ENCODE data around the gene EPB41L4A. TPM values are rescaled to one million over a fixed set of nuclear protein-coding genes. Genes with fewer than 3 reads are reported as not detected.

EPB41L4A gene
- total RNA-seq, 1 donor from 2014 or later: 27.5 TPM

DNA sequence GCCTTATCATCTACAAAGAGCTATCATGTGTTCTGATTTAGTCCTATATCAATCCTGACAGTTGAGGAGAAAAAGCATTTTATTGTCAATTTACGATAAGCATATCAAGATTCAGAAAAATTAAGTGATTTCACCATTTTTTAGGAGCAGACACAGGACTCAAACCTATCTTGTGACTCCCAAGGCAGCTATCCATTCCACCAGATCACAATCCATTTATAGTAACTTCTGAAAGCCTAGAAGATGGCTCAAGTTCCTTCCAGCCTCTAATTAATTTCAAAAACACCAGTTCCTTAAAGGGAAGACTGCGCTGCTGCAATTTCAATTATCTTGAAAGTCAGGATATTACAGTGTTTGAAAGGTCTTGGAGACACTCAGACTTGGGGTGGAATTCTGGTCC lies 114.3 kb downstream of the EPB41L4A start:
- Histone ChIP-seq H3K4me3 (no peak overlapping the region), H3K36me3 (no peaks in the 10 kb centered on the region), H3K9me3 (no peaks in the 10 kb centered on the region), H3K27ac (no peak overlapping the region), H3K27me3 (no peaks in the 10 kb centered on the region), H3K4me1 (no peaks in the 10 kb centered on the region)
- TF ChIP-seq, protein P1, sequence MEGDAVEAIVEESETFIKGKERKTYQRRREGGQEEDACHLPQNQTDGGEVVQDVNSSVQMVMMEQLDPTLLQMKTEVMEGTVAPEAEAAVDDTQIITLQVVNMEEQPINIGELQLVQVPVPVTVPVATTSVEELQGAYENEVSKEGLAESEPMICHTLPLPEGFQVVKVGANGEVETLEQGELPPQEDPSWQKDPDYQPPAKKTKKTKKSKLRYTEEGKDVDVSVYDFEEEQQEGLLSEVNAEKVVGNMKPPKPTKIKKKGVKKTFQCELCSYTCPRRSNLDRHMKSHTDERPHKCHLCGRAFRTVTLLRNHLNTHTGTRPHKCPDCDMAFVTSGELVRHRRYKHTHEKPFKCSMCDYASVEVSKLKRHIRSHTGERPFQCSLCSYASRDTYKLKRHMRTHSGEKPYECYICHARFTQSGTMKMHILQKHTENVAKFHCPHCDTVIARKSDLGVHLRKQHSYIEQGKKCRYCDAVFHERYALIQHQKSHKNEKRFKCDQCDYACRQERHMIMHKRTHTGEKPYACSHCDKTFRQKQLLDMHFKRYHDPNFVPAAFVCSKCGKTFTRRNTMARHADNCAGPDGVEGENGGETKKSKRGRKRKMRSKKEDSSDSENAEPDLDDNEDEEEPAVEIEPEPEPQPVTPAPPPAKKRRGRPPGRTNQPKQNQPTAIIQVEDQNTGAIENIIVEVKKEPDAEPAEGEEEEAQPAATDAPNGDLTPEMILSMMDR (IDR thresholded peaks at IDR 0.05): no peak
- no peak for TF ChIP-seq POLR2A (IDR thresholded peaks at IDR 0.05)
- TF ChIP-seq POLR2AphosphoS5 (IDR thresholded peaks at IDR 0.05; ENCODE audit: insufficient read depth in 1 of 2, low read depth in 1 of 2): no peak
- DNase-seq (ENCODE audit: extremely low spot score in 2 of 2): no peak
- intact Hi-C loops (cut with DNase I): no loop called here

- Histone ChIP-seq H3K9me3 (no peaks in the 10 kb centered on the region), H3K27ac (no peak overlapping the region), H3K27me3 (no peaks in the 10 kb centered on the region), H3K4me3 (no peak overlapping the region), H3K4me1 (no peaks in the 10 kb centered on the region), H3K36me3 (no peaks in the 10 kb centered on the region)
- TF ChIP-seq POLR2A (IDR thresholded peaks at IDR 0.05): no peak
- no peak for TF ChIP-seq POLR2AphosphoS5 (IDR thresholded peaks at IDR 0.05; ENCODE audit: insufficient read depth in 1 of 2, low read depth in 1 of 2)
- TF ChIP-seq, protein P1 (IDR thresholded peaks at IDR 0.05): no peak
- DNase-seq (ENCODE audit: extremely low spot score in 2 of 2): no peak
- intact Hi-C loops (cut with DNase I): no loop called here
Measured at GRCh38 chr5:112303685-112304084, 115.4 kb downstream of the EPB41L4A start.

DNA sequence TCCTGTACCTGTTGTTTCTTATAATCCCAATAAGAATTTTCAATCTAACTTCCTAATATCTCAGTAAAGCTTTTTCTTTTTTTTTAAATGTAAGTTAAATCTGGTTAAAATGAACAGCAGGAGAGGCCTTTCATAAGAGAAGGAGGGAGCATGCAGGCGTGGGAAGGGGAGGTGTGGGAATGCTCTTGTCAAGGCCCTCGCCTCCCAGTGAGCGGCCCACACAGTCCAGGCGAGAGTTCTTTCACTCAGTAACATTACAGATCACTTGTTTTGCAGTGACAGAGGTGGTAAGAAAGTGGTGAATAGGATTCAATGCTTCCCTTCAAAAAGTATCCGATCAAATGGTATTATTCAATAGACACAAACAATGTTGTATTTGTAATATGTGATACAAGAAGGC lies 125.0 kb downstream of the EPB41L4A start:
- no peaks in the 10 kb centered on the region for H3K36me3 ChIP-seq
- H3K4me1 ChIP-seq: no peaks in the 10 kb centered on the region
- H3K27ac ChIP-seq: no peak overlapping the region
- TF ChIP-seq POLR2AphosphoS5 (IDR thresholded peaks at IDR 0.05; ENCODE audit: insufficient read depth in 1 of 2, low read depth in 1 of 2): no peak
- TF ChIP-seq POLR2A (IDR thresholded peaks at IDR 0.05): no peak
- TF ChIP-seq, protein P1 (IDR thresholded peaks at IDR 0.05): no peak
- H3K4me3 ChIP-seq: no peak overlapping the region
- no peaks in the 10 kb centered on the region for H3K9me3 ChIP-seq
- no peaks in the 10 kb centered on the region for H3K27me3 ChIP-seq
- intact Hi-C loops (cut with DNase I): no loop called here
- DNase-seq (ENCODE audit: extremely low spot score in 2 of 2): no peak

DNA sequence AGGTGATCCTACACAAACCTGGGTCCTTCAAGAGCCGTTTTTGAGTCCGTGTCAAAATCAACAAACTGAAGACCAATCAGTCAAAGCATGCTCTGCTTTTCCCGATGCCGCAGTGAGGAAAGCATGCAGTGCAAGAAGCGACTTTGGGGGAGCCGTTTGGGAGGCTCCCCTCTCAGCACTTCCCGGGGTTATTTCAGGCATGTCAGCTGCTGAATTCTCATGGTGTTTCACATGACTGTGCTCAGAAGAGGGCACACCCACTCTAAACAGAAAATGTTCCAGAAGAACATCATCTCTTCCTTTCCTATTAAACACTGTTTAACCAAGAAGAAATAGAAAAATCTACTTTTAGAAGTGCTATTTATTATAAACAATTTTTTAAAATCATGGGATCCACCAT lies 125.5 kb downstream of the EPB41L4A start:
- DNase-seq (ENCODE audit: extremely low spot score in 2 of 2): no peak
- intact Hi-C loops (cut with DNase I): no loop called here
- H3K4me3 ChIP-seq: no peak overlapping the region
- no peaks in the 10 kb centered on the region for H3K4me1 ChIP-seq
- no peaks in the 10 kb centered on the region for H3K27me3 ChIP-seq
- no peaks in the 10 kb centered on the region for H3K36me3 ChIP-seq
- H3K9me3 ChIP-seq: no peaks in the 10 kb centered on the region
- H3K27ac ChIP-seq: no peak overlapping the region
- no peak for TF ChIP-seq POLR2AphosphoS5 (IDR thresholded peaks at IDR 0.05; ENCODE audit: insufficient read depth in 1 of 2, low read depth in 1 of 2)
- TF ChIP-seq, protein P1 (IDR thresholded peaks at IDR 0.05): no peak
- no peak for TF ChIP-seq POLR2A (IDR thresholded peaks at IDR 0.05)

- TF ChIP-seq POLR2A (IDR thresholded peaks at IDR 0.05) (no peak), POLR2AphosphoS5 (IDR thresholded peaks at IDR 0.05; ENCODE audit: insufficient read depth in 1 of 2, low read depth in 1 of 2) (no peak)
- TF ChIP-seq, protein P1 (IDR thresholded peaks at IDR 0.05): no peak
- intact Hi-C loops (cut with DNase I): no loop called here
- no peak overlapping the region for H3K4me3 ChIP-seq
Measured at GRCh38 chr5:112290691-112291090, 128.4 kb downstream of the EPB41L4A start.

More at GRCh38 chr5:112290691-112291090, 128.4 kb downstream of the EPB41L4A start:
- Histone ChIP-seq H3K4me1 (no peaks in the 10 kb centered on the region), H3K36me3 (no peaks in the 10 kb centered on the region), H3K27ac (no peak overlapping the region), H3K9me3 (no peaks in the 10 kb centered on the region), H3K27me3 (no peaks in the 10 kb centered on the region)
- DNase-seq (ENCODE audit: extremely low spot score in 2 of 2): no peak
